Nephron progenitor cell (in vitro differentiated cells): ENCODE data around the gene SEC22A.

ENCODE experiments used
- DNase-seq: peaks from one replicate; pipeline ENCODE4 v3.0.0; 2021
- H3K27ac Mint-ChIP-seq: 2 replicates; pipeline ENCODE4 v1.8.0; 2021; ENCODE audit warnings: mild to moderate bottlenecking, moderate library complexity, mixed read lengths
- H3K27me3 Mint-ChIP-seq: 2 replicates; pipeline ENCODE4 v1.8.0; 2021; ENCODE audit warnings: mild to moderate bottlenecking, low read depth, mixed read lengths; ENCODE audit not compliant: poor library complexity
- H3K36me3 Mint-ChIP-seq: 2 replicates; pipeline ENCODE4 v1.8.0; 2021; ENCODE audit warnings: low read depth, mixed read lengths
- H3K4me1 Mint-ChIP-seq: 2 replicates; pipeline ENCODE4 v1.8.0; 2021; ENCODE audit warnings: mixed read lengths
- H3K4me3 Mint-ChIP-seq: 2 replicates; pipeline ENCODE4 v1.8.0; 2021; ENCODE audit warnings: mild to moderate bottlenecking, moderate library complexity, mixed read lengths
- H3K9me3 Mint-ChIP-seq: 2 replicates; pipeline ENCODE4 v1.8.0; 2021; ENCODE audit warnings: mild to moderate bottlenecking, moderate library complexity, mixed read lengths
- TF ChIP-seq, protein P1 (sequence below): fragments of 200-600 bp; sonication (generic); IDR thresholded peaks from 2 replicates; pipeline ENCODE4 v1.5.0; 2021; ENCODE audit warnings: antibody characterized with exemption

SEC22A gene

DNA sequence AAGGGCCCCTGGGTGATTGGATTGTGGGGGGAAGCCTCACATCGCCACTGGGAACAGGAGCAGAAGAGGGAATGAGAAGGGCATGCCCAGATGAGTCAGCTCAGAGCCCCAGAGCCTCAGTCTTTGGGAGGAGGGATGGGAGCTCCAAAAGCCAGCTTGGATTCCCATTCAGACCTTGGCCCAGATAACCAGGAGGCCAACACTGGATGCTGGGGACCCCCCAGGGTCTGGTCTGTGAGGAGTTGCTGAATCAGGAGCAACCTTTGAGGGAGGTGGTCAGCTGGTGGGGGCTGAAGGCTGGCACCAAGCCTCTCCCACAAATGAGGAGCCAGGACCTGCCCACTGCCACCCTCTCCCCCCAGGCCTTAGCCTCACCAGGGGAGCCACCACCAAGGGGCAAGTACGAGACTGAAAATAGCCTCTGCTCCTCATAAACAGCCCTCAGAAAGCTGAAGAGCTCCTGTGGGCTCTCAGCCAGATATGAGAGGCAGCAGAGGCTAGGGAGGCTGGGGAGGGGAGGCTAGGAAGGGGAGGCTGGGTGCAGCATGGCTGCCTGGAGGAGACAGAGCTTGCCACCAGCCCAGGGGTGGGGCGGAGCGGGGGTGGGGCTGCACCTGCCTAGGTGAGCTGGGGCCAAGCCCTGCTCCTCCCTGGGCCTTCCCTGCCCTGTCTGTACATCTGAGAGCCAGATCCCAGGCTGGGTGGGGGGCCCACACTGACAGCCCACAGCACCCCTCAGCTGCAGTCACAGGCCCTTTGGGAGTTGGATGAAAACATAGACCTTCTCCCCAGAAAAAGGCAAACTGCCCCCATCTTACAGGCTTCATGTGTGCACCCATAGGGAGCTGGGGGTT is 99.8 kb downstream of the SEC22A start:
- H3K27ac Mint-ChIP-seq = no peak overlapping the region
- peaks cover 4% of the 10 kb centered on the region for H3K36me3 Mint-ChIP-seq
- no peak for DNase-seq
- TF ChIP-seq, protein P1, sequence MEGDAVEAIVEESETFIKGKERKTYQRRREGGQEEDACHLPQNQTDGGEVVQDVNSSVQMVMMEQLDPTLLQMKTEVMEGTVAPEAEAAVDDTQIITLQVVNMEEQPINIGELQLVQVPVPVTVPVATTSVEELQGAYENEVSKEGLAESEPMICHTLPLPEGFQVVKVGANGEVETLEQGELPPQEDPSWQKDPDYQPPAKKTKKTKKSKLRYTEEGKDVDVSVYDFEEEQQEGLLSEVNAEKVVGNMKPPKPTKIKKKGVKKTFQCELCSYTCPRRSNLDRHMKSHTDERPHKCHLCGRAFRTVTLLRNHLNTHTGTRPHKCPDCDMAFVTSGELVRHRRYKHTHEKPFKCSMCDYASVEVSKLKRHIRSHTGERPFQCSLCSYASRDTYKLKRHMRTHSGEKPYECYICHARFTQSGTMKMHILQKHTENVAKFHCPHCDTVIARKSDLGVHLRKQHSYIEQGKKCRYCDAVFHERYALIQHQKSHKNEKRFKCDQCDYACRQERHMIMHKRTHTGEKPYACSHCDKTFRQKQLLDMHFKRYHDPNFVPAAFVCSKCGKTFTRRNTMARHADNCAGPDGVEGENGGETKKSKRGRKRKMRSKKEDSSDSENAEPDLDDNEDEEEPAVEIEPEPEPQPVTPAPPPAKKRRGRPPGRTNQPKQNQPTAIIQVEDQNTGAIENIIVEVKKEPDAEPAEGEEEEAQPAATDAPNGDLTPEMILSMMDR = no peak
- no peaks in the 10 kb centered on the region for H3K9me3 Mint-ChIP-seq
- H3K27me3 Mint-ChIP-seq = peaks cover 6% of the 10 kb centered on the region
- no peaks in the 10 kb centered on the region for H3K4me1 Mint-ChIP-seq
- H3K4me3 Mint-ChIP-seq = no peak overlapping the region

DNA sequence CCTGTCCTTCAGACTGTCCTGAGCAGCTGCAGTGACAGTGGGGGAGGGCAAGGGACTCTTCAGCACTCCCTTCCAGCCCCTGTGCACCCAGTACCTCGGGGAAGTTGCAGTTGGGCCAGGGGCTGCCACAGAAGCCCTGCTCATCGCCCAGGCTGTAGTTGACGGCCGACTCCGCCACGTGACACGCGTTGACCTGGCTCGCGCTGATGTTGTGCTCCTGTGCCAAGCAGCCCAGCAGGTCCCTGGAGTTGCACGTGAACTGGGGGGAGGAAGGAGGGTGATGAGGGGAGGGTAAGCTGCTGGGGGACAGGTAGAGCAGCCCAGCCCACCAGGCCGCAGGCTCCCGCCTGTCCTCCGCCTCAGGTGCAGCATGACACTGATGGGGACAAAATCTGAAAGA is 101.2 kb downstream of the SEC22A start:
- H3K27me3 Mint-ChIP-seq = peaks cover 11% of the 10 kb centered on the region
- H3K4me3 Mint-ChIP-seq = no peak overlapping the region
- H3K27ac Mint-ChIP-seq = no peak overlapping the region
- peaks cover 4% of the 10 kb centered on the region for H3K36me3 Mint-ChIP-seq
- no peak for DNase-seq
- no peaks in the 10 kb centered on the region for H3K9me3 Mint-ChIP-seq
- TF ChIP-seq, protein P1 = no peak
- no peaks in the 10 kb centered on the region for H3K4me1 Mint-ChIP-seq

DNA sequence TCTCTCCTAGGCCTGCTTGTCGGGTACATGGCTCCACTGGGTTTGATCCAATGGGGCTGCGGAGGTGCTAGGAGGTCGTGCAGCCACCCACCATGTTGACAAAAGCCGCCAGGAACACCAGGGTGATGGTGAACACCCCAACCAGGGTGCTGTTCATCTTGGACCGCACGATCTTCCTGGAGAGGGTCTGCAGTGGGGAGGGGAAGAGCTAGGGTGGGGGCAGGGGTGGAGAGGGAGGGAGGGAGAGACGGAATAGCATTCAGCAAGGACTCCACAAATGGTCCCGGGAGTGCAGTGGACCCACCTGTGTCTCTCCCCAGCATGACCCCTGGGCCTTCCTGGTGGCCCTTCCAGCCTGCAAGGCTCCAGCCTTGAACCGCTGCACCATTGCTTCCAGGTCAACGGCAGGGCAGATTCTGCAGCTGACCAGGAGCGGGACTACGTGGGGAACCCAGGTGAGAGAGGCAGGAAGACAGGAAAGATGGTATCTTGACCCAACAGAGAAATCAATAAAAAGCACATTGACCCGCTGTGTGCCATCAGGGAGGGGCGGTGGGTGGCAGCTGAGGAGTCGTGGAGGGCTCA is 102.3 kb downstream of the SEC22A start:
- no peak for DNase-seq
- Mint-ChIP-seq H3K27me3 (peaks cover 10% of the 10 kb centered on the region), H3K36me3 (peaks cover 4% of the 10 kb centered on the region), H3K4me3 (no peak overlapping the region), H3K27ac (no peak overlapping the region), H3K9me3 (no peaks in the 10 kb centered on the region), H3K4me1 (no peaks in the 10 kb centered on the region)
- TF ChIP-seq, protein P1 = no peak

DNA sequence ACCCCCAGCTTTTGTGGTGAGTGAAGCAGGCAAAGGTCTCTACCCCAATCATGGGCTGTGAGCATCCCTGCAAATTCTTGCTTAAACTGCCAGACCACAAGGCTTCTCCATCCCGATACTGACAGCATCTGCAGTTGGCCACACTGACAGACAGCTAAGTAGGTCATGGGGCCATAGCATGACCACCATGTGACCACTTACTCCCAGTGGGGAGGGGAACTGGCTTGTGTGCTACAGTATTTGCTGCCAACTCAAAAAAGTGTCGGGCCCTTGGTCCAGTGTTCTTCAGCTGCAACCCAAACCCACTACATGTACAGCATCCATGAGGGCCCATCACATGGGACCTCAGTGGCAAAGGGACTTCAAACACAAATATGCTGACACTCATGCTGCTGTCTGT is 103.4 kb downstream of the SEC22A start:
- TF ChIP-seq, protein P1 = no peak
- Mint-ChIP-seq H3K9me3 (no peaks in the 10 kb centered on the region), H3K36me3 (peaks cover 4% of the 10 kb centered on the region), H3K27me3 (peaks cover 10% of the 10 kb centered on the region), H3K27ac (no peak overlapping the region), H3K4me1 (peaks cover 6% of the 10 kb centered on the region), H3K4me3 (no peak overlapping the region)
- no peak for DNase-seq

DNA sequence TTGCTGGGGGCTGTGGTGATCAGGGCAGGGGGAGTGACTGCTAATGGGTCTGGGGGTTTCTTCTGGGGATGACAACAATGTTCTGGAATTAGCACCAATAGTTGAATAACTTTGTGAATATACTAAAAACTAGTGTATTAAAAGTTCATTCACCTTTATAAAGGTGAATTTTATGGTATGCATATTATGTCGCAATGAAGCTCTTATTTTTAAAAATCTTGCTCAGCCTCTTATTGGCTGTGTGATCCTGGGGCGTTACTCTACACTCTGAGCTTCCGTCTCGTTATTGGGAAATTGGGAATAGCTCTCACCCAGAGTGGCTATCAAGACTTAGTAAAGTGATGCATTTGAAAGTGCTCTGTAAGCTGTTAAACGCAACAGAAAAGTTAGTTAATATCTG is 105.3 kb downstream of the SEC22A start:
- TF ChIP-seq, protein P1 = no peak
- no peaks in the 10 kb centered on the region for H3K9me3 Mint-ChIP-seq
- H3K4me1 Mint-ChIP-seq = peaks cover 24% of the 10 kb centered on the region
- no peak for DNase-seq
- no peak overlapping the region for H3K27ac Mint-ChIP-seq
- H3K4me3 Mint-ChIP-seq = no peak overlapping the region
- H3K27me3 Mint-ChIP-seq = peaks cover 10% of the 10 kb centered on the region
- H3K36me3 Mint-ChIP-seq = peaks cover 4% of the 10 kb centered on the region
